GM19238 (cell line): ENCODE results near the gene IL36RN.

Source experiments
- DNase-seq: peaks from one replicate; pipeline ENCODE4 v3.0.0; 2011; ENCODE audit warnings: low spot score; ENCODE audit not compliant: insufficient read length

Gene IL36RN

GRCh38 chr2:113046465-113046864 lies 12.5 kb upstream of the IL36RN start:
- DNase-seq = no peak

- DNase-seq = no peak
These were observed 7.8 kb upstream of the IL36RN start for GRCh38 chr2:113050921-113051895.

DNA sequence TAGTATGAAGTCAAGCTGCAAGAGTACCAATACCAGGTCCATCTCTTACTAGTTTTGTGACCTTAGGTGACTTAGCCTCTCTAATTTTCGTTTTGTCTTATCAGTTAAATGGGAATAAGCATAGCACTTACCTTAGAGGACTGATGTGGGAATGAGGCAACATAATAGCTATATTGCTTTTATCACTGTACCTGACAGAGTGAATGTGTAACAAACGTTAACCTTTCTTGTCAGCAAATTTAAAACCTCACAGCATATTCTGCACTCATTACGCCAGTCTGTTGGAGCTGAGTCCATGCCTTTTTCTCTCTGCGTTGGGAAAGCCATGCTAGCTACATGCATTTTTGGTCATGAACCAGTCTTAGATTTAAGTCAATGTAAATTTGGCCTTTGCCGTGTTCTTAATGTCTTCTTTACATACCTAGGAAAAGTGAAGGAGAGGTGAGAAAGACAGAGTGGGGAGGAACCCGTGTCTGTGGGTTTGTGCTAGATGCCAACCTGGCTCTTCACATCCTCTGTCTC lies 6.5 kb upstream of the IL36RN start, which contains the start of gene IL36B:
TSS of gene IL36B (minus strand) at position 472 of the 522 bp plus-strand sequence.
- DNase-seq = no peak

GRCh38 chr2:113053666-113054065 lies 5.3 kb upstream of the IL36RN start:
- no peak for DNase-seq

- DNase-seq = no peak
These were observed 4.9 kb upstream of the IL36RN start for GRCh38 chr2:113054066-113054465.

DNA sequence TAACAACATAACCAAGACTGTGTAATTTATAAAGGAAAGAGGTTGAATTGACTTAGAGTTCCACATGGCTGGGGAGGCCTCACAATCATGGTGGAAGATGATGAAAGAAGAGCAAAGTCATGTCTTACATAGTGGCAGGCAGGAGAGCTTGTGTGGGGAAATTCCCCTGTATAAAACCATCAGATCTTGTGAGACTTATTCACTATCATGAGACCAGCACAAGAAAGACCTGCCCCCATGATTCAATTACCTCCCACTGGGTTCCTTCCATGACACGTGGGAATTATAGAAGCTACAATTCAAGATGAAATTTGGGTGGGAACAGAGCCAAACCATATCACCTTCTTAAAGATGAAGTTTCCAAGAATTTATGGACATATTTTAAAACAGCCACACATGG lies 2.5 kb upstream of the IL36RN start:
- no peak for DNase-seq

GRCh38 chr2:113057117-113057516 lies 1.9 kb upstream of the IL36RN start:
- no peak for DNase-seq

- no peak for DNase-seq
These were observed 495 bp upstream of the IL36RN start for GRCh38 chr2:113058411-113058994.

DNA sequence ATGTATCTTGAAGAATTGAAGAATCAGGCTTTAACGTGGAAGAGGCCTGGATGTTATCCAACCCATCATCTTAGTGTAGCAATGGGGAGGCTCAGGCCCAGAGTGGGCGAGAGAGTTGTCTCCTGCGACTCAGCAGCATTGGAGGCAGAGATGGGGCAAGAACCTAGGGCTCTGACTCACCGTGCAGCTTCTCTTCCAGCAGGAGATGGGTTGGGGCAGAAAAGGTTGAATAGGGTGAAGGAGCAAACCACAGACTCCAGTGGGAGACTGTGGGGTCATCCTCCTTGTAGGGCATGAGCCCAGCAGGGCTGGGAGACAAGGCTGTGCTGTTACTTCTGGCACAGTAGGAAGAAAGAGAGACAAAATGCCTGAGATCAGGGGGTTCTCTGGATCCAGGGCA lies 1.4 kb downstream of the IL36RN start:
- DNase-seq = no peak

GRCh38 chr2:113060796-113061195 lies 1.8 kb downstream of the IL36RN start:
- DNase-seq = no peak

DNA sequence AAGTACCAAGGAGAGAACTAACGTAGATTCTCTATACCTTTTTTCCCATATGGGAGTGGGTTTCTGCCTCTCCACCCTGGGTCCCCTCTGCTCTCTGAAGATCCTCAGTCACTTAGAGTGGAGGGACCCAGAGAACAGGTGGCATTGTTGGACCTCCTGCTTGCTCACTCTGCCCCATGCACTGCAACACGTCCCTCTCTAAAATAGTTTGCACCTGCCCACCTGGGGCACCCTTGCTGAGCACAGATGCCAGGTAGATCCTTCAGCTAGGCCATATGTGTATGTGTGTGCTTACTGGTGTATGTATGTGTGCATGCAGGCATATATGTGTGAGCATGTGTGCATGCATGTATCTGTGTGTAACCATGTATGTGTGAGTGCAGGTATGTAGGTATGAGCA lies 2.2 kb downstream of the IL36RN start:
- DNase-seq = no peak

DNA sequence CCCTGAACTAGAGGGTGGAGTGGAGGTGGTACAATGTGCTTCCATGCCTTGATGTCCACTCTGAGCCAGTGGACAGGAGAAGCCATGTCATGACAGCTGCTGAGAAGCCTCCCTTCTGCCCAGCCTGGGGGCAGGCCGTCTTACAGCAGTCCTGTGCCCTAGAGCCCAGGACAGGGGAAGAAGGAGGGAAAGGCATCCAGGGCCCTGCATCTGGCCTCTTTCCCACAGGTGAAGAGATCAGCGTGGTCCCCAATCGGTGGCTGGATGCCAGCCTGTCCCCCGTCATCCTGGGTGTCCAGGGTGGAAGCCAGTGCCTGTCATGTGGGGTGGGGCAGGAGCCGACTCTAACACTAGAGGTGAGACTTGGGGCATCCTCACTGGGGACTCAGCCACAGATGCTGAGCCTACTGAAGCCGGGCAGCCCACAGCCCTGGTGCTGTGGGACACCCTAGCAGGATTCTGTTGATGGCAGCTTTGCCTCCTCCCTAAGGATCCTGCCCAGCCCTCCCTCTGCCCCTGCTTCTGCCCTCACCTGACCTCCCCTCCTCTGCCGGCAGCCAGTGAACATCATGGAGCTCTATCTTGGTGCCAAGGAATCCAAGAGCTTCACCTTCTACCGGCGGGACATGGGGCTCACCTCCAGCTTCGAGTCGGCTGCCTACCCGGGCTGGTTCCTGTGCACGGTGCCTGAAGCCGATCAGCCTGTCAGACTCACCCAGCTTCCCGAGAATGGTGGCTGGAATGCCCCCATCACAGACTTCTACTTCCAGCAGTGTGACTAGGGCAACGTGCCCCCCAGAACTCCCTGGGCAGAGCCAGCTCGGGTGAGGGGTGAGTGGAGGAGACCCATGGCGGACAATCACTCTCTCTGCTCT lies 3.1 kb downstream of the IL36RN start:
- DNase-seq = no peak

DNA sequence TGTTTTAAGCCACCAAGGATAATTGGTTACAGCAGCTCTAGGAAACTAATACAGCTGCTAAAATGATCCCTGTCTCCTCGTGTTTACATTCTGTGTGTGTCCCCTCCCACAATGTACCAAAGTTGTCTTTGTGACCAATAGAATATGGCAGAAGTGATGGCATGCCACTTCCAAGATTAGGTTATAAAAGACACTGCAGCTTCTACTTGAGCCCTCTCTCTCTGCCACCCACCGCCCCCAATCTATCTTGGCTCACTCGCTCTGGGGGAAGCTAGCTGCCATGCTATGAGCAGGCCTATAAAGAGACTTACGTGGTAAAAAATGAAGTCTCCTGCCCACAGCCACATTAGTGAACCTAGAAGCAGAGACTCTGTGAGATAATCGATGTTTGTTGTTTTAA lies 5.3 kb downstream of the IL36RN start:
- no peak for DNase-seq

- DNase-seq = no peak
These were observed 5.9 kb downstream of the IL36RN start for GRCh38 chr2:113064898-113065297.

- DNase-seq = no peak
These were observed 8.7 kb downstream of the IL36RN start, which contains the start of gene IL1F10 for GRCh38 chr2:113067681-113068080. TSS of gene IL1F10 (plus strand) at chr2:113067970. CDS start at chr2:113072739, 4,769 bp downstream.

- no peak for DNase-seq
These were observed 9.3 kb downstream of the IL36RN start for GRCh38 chr2:113068249-113068648.

GRCh38 chr2:113068706-113069485 lies 9.9 kb downstream of the IL36RN start:
- DNase-seq = no peak

DNA sequence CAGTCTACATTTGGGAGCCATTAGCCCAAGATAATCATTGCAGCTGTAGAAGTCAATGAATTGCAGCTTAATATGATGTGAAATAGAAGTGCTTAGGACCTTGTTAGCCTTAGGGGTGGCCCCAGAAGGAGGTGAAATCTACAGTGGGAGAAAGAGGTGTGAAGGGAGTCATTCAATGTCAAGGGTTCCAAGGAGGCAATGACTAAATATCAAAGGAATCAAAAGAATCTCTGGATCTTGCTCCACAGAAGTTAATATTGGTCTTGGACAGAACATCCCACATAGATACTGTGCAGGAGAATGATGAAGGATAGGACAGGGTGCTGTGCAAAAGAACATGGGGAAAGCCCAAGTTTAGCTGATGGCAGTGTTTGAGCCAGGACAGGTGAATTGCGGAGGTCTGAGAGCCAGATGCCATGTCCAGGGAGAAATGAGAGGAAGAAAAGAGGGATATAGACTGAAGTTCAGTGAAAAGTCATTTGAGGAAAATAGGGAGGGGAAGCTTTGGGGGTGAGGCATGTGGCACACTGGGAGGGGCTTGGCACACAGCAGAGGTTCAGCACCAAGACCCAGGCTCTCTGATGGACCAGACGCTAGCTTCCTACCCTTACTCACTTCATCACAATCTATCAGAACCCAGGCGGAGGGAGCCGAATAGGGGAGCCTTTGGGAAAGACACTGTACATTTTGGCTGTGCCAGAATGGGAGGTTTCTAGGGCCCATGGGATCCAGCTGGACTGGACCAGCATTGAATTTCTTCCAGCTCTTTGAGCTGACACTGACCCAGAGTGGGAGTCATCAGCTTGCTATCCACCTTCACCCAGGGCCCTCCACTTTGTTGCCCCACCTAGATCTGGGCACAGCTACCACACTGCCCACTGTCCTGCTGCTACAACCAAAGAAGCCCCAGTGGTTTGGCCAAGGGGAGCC lies 10.9 kb downstream of the IL36RN start:
- no peak for DNase-seq

DNA sequence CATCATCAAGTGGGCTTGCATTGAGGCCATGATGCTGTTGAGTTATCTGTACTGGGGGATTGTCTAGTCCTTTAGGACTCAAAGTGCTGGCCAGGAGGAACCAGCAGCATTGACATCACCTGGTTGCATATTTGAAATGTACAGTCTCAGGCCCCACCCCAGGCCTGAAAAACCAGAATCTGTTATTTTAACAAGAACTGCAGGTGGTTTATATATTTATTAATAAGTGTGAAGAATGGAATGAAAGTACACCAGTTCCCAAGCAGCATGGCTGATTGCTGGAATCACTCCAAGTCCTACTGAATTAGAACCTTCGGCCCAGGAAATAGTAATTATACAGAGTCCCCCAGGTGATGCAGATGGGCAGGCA lies 11.6 kb downstream of the IL36RN start:
- no peak for DNase-seq

DNA sequence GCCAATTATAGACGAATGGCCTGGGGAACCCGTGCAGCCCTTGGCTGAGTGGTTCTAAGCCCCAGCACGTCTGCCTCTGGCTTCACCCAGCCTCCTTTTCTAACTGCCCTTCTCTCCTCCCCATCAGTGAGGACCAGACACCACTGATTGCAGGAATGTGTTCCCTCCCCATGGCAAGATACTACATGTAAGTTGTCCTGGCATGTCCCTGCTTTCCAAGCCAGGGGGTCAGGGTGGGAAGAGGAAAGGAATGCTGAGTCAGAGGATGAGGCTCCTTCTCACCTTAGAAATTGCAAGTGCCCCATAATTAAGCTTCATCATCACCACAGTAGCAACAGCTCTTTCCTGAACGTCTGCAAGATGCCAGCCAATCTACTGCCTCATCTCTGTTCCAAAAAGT lies 13.6 kb downstream of the IL36RN start:
- no peak for DNase-seq
